ENCODE measurements around the gene GATB.

GATB gene, protein sequence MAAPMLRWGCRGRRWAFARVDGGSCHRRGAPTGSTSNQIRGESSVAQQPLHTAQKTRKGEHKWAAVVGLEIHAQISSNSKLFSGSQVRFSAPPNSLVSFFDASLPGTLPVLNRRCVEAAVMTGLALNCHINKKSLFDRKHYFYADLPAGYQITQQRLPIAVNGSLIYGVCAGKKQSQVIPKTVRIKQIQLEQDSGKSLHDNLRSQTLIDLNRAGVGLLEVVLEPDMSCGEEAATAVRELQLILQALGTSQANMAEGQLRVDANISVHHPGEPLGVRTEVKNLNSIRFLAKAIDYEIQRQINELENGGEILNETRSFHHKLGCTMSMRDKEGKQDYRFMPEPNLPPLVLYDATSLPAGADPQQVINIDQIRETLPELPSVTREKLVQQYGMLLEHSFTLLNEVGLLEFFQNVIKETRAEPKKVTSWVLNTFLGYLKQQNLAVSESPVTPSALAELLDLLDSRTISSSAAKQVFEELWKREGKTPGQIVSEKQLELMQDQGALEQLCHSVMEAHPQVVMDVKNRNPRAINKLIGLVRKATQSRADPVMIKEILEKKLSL

DNA sequence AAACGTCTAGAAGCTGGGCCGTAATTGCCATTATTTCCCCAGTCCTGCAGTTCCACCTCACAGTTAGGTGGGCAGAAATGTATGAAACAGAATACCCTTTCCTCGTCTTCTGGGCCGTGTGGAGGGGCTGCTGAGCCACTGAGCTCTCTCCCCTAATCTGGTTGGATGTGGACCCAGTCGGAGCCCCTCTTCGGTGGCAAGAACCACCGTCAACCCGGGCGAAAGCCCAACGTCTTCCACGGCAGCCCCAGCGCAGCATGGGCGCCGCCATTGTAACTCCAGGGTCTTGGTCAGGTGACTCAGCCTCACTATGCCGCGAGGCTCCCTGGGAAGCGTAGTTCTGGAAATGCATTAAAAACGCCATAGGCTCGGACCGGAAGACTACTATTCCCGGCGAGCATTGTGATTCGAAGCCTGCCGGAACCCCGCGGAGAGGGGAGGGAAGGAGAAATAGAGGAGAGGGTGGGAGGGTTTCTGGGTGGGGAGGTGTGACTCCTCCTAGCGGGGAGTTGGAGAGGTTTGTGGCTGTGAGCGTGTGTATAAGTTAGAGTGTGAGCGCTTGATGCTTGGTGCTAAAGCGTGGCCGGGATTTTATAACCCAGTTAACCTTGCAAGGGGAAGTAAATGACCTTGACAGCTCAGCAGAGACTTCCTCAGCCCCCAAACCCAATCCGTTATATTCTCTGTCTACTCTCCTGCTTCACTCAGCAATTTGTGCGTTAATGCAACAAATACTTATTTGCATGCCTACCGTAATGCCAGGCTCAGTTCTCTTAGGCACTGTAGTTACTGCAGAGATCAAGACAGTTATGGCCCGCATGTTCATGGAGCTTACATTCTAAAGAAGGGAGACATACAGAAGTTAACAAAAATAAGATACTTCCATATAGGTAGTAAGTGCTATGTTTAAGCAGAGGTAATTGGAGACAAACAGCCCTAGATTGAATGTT is at the start of gene GATB:
GATB (minus strand) TSS at position 296 of the 950 bp plus-strand sequence; CDS start at position 271, 25 bp downstream.
- TF ChIP-seq, protein P1, sequence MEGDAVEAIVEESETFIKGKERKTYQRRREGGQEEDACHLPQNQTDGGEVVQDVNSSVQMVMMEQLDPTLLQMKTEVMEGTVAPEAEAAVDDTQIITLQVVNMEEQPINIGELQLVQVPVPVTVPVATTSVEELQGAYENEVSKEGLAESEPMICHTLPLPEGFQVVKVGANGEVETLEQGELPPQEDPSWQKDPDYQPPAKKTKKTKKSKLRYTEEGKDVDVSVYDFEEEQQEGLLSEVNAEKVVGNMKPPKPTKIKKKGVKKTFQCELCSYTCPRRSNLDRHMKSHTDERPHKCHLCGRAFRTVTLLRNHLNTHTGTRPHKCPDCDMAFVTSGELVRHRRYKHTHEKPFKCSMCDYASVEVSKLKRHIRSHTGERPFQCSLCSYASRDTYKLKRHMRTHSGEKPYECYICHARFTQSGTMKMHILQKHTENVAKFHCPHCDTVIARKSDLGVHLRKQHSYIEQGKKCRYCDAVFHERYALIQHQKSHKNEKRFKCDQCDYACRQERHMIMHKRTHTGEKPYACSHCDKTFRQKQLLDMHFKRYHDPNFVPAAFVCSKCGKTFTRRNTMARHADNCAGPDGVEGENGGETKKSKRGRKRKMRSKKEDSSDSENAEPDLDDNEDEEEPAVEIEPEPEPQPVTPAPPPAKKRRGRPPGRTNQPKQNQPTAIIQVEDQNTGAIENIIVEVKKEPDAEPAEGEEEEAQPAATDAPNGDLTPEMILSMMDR (IDR thresholded peaks at IDR 0.05; ENCODE audit: control insufficient read depth, extremely low read depth, insufficient read depth) = peak; percentile 41; the same call in 1 of the 2 replicates
- DNase-seq (ENCODE audit: low read depth) = peak; percentile 93
- H3K4me3 ChIP-seq (ENCODE audit: low read depth, low read length) = peak within 1 kb of the TSS; percentile 89

DNA sequence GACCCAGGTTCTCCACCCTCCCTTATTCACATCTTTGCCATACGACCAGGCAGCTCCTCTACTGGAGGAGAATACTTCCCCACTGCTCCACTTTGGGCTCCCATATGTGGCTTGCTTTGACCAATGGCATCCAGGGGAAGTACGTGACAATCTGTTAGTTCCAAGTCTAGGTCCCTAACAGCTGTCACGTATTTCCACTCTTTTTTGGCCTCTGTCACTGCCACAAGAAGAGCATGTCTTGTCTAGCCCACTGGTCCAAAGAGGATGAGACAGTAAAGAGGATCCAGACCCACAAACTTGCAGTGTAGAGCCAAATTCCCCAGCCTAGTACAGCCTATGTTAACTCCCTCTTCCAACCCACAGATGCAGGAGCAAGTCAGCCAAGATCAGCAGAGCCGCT is 49.7 kb upstream of the GATB start:
- TF ChIP-seq, protein P1 (IDR thresholded peaks at IDR 0.05; ENCODE audit: control insufficient read depth, extremely low read depth, insufficient read depth) = no peak
- no peak for DNase-seq (ENCODE audit: low read depth)
- no peak overlapping the region for H3K4me3 ChIP-seq (ENCODE audit: low read depth, low read length)

DNA sequence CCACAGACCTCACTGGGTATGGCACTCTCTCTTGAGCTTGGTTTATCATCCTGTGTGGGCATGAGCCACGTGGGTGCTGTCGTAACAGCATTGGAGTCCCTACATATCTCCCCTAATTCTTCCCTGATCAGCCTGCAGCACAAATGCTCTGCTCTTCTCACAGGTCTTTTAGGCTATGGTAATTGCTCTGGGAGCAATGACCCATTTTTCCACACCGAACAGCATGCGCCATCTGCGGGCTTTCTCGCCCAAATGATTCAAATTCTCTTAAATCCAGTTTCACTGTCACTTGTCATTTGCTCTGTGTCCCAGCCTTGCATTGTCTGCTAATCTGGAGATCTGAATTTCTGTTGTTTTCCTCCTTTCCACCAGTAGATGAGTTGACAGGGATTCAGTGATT is 48.9 kb upstream of the GATB start:
- H3K4me3 ChIP-seq (ENCODE audit: low read depth, low read length) = no peak overlapping the region
- TF ChIP-seq, protein P1 (IDR thresholded peaks at IDR 0.05; ENCODE audit: control insufficient read depth, extremely low read depth, insufficient read depth) = no peak
- DNase-seq (ENCODE audit: low read depth) = no peak

DNA sequence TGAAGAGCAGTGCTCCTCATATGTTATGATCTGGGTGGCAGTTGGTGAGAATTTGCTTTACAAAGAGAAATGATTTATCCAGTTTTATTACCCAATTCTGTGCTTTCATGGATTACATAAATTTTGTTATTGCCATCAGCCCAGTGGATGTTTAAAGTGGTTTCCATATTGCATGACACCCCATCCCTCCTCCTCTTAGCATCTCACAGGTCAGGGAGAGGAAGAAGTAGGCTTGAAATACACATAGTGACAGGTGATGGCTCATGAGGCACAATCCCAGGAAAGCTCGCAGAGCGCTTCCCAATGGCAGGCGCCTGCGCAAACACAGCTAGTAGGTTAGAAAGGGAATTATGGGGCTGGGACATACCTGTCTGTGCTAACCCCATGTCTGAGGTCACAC is 47.7 kb upstream of the GATB start:
- no peak overlapping the region for H3K4me3 ChIP-seq (ENCODE audit: low read depth, low read length)
- no peak for DNase-seq (ENCODE audit: low read depth)
- TF ChIP-seq, protein P1 (IDR thresholded peaks at IDR 0.05; ENCODE audit: control insufficient read depth, extremely low read depth, insufficient read depth) = no peak

DNA sequence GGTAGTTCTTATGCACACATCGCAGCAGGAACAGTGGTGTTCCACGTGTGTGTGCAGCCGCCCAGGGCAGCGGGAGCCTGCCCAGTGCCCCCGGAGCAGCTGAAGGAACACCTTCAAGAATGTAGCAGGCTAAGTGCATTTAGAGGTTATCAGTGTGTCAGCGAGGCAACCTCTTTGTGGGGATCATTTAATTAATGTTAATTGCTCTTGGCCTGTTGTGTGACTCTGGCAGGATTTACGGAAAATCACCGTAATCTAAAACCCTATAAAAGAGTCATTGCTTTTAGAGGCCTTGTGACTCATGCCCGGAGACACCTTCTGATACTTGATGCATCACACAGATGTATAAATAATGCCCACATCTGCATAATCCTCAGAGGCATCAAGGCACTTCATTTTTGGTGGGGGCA is 47.3 kb upstream of the GATB start:
- TF ChIP-seq, protein P1 (IDR thresholded peaks at IDR 0.05; ENCODE audit: control insufficient read depth, extremely low read depth, insufficient read depth) = no peak
- no peak for DNase-seq (ENCODE audit: low read depth)
- H3K4me3 ChIP-seq (ENCODE audit: low read depth, low read length) = no peak overlapping the region

DNA sequence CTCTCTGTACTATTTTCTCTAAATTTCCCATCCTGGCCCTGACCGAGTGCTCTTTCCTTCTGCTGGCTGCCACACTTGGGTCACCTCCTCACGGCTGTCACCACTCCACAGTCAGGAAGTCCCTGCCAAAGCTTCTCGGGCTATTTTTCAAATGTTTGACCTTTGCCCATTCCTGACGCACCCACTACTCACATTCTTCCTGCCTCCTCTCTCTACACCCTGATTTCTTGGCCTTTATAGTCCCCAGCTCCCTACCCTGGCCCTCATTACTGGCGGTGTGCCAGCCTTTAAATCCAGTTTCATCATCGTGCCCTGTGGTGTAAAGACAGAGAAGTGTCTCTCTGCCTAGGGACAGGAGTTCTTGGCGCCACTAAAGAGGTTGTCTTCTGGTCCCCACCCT is 46.4 kb upstream of the GATB start:
- TF ChIP-seq, protein P1 (IDR thresholded peaks at IDR 0.05; ENCODE audit: control insufficient read depth, extremely low read depth, insufficient read depth) = no peak
- DNase-seq (ENCODE audit: low read depth) = no peak
- H3K4me3 ChIP-seq (ENCODE audit: low read depth, low read length) = no peak overlapping the region
